GM12801 (cell line): Measurements from ENCODE around the gene DPM1.

Experiments
- CTCF ChIP-seq: IDR thresholded peaks from one replicate; pipeline ENCODE4 v1.5.1; 2011; ENCODE audit warnings: control low read depth; ENCODE audit not compliant: insufficient read length; ENCODE audit errors: extremely low read depth

The DPM1 gene

GRCh38 chr20:50999355-50999754 is 41.0 kb upstream of the DPM1 start:
- no peak for TF ChIP-seq CTCF

- TF ChIP-seq CTCF: no peak
Measured at GRCh38 chr20:50996901-50997865, 38.9 kb upstream of the DPM1 start.

GRCh38 chr20:50995506-50995905 is 37.2 kb upstream of the DPM1 start:
- no peak for TF ChIP-seq CTCF

GRCh38 chr20:50993876-50994275 is 35.5 kb upstream of the DPM1 start:
- no peak for TF ChIP-seq CTCF

GRCh38 chr20:50992733-50993457 is 34.6 kb upstream of the DPM1 start:
- TF ChIP-seq CTCF: no peak

DNA sequence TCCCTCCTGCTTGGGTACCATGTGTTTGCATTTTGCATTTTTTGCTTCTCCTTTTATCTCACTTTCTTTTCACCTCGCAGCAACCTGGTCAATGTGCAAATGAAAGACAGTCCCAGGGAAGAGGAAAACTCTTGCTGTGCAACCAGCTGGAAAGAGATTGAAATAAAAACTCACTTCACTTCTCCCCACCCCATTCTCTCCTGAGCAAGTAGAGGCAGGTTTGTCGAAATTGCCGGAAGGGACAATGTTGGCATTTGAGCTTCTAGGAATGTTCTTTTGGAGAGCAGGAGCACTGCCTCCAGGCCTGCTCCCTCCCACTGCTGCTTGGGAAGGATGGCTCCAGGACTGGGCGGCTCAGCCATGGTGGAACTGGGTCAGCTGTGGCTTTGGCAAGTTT is 34.0 kb upstream of the DPM1 start:
- TF ChIP-seq CTCF: no peak

DNA sequence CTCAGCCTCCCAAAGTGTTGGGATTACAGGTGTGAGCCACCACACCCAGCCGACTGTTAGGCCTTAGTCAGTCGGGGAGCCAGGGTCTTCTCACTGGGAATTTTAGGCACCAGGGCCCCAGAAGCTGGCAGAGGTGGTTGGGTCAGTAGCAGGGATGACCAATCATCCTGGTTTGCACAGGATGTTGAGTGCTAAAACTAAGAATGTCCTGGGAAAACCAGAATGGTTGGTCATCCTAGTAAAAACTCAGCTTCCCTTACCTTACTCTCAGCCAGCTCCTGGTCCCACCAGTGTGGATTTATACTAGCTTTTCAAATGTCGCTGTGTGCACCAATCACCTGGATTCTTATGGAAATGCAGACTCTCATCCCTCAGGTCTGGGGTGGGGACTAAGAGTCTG is 32.7 kb upstream of the DPM1 start:
- TF ChIP-seq CTCF: no peak
